Calu3 (cell line): ENCODE results near the gene SHISA9. TPM values are rescaled to one million over a fixed set of nuclear protein-coding genes. Genes with fewer than 3 reads are reported as not detected.

ENCODE experiments used
- BruUV-seq: library from RNA; stranded (reverse); fragments of 400-500 nt; replicated peaks from 2 replicates; lab custom pipeline; 2021; lab: Mats Ljungman, UMichigan
- CTCF ChIA-PET: fragments of 300-600 bp; sonication (Branson Sonifier 250); formaldehyde crosslinking; loops from one replicate; lab custom pipeline; 2022; ENCODE audit warnings: antibody characterized with exemption; lab: Charles Lee
- DNase-seq: peaks from one replicate; pipeline ENCODE4 v3.0.0; 2022
- H3K27ac Mint-ChIP-seq: one replicate; pipeline ENCODE4 v1.8.0; 2022; ENCODE audit warnings: mixed read lengths; ENCODE audit not compliant: unreplicated experiment
- H3K27me3 Mint-ChIP-seq: one replicate; pipeline ENCODE4 v1.8.0; 2022; ENCODE audit warnings: mixed read lengths; ENCODE audit not compliant: unreplicated experiment
- H3K36me3 Mint-ChIP-seq: one replicate; pipeline ENCODE4 v1.8.0; 2022; ENCODE audit warnings: mild to moderate bottlenecking, moderate library complexity, mixed read lengths; ENCODE audit not compliant: insufficient read depth, unreplicated experiment
- H3K4me1 Mint-ChIP-seq: one replicate; pipeline ENCODE4 v1.8.0; 2022; ENCODE audit warnings: mild to moderate bottlenecking, low read depth, mixed read lengths; ENCODE audit not compliant: unreplicated experiment
- H3K4me3 Mint-ChIP-seq: one replicate; pipeline ENCODE4 v1.8.0; 2022; ENCODE audit warnings: mild to moderate bottlenecking, low read depth, moderate library complexity, mixed read lengths; ENCODE audit not compliant: unreplicated experiment
- H3K9me3 Mint-ChIP-seq: one replicate; pipeline ENCODE4 v1.8.0; 2022; ENCODE audit warnings: low read depth, mixed read lengths; ENCODE audit not compliant: unreplicated experiment
- CTCF ChIP-seq: fragments of 200-600 bp; IDR thresholded peaks from one replicate; pipeline ENCODE4 v1.8.0; 2022; ENCODE audit warnings: antibody characterized with exemption; ENCODE audit not compliant: unreplicated experiment
- intact Hi-C: fragments of 100-400 bp; cut with micrococcal nuclease; formaldehyde crosslinking; loops from one replicate; pipeline ENCODE4 v1.10.0; 2022; ENCODE audit not compliant: unreplicated experiment
- total RNA-seq: library from RNA; stranded (reverse); gene quantifications from 2 replicates; pipeline ENCODE4 v1.2.3, GENCODE V29; 2022

SHISA9 gene
- total RNA-seq, 1 experiment from 2014 or later, result not detected

GRCh38 chr16:12866981-12867551, 34.3 kb upstream of the SHISA9 start:
- no peak overlapping the region for H3K27ac Mint-ChIP-seq
- peaks cover 48% of the 10 kb centered on the region for H3K27me3 Mint-ChIP-seq
- no TSS peak for BruUV-seq
- peaks cover 3% of the 10 kb centered on the region for H3K9me3 Mint-ChIP-seq
- H3K4me3 Mint-ChIP-seq, result no peak overlapping the region
- CTCF ChIA-PET, result interaction anchor here (0.6 kb wide), 1 partner anchor 20 kb away, joined by 4 read pairs; no protein-coding TSS in a partner anchor
- no peak for DNase-seq
- H3K36me3 Mint-ChIP-seq, result no peaks in the 10 kb centered on the region
- intact Hi-C loops, result no loop called here
- TF ChIP-seq CTCF, result no peak
- no peaks in the 10 kb centered on the region for H3K4me1 Mint-ChIP-seq

GRCh38 chr16:12868169-12868568, 33.2 kb upstream of the SHISA9 start:
- DNase-seq, result no peak
- TF ChIP-seq CTCF, result no peak
- Mint-ChIP-seq H3K36me3 (no peaks in the 10 kb centered on the region), H3K27ac (no peak overlapping the region), H3K27me3 (peaks cover 48% of the 10 kb centered on the region), H3K9me3 (peaks cover 3% of the 10 kb centered on the region), H3K4me1 (no peaks in the 10 kb centered on the region), H3K4me3 (no peak overlapping the region)
- CTCF ChIA-PET, result no interaction called here
- intact Hi-C loops, result no loop called here
- no TSS peak for BruUV-seq

GRCh38 chr16:12868788-12869187, 32.6 kb upstream of the SHISA9 start:
- BruUV-seq, result no TSS peak
- no peak overlapping the region for H3K27ac Mint-ChIP-seq
- H3K4me1 Mint-ChIP-seq, result no peaks in the 10 kb centered on the region
- H3K27me3 Mint-ChIP-seq, result peaks cover 48% of the 10 kb centered on the region
- no peak overlapping the region for H3K4me3 Mint-ChIP-seq
- H3K36me3 Mint-ChIP-seq, result no peaks in the 10 kb centered on the region
- intact Hi-C loops, result no loop called here
- no peak for TF ChIP-seq CTCF
- CTCF ChIA-PET, result no interaction called here
- no peak for DNase-seq
- H3K9me3 Mint-ChIP-seq, result peaks cover 3% of the 10 kb centered on the region

- no peak for DNase-seq
- CTCF ChIA-PET, result no interaction called here
These were observed 31.5 kb upstream of the SHISA9 start for GRCh38 chr16:12869698-12870427.

More at GRCh38 chr16:12869698-12870427, 31.5 kb upstream of the SHISA9 start:
- intact Hi-C loops, result no loop called here
- TF ChIP-seq CTCF, result no peak
- no peak overlapping the region for H3K27ac Mint-ChIP-seq
- H3K4me3 Mint-ChIP-seq, result no peak overlapping the region
- H3K4me1 Mint-ChIP-seq, result no peaks in the 10 kb centered on the region
- peaks cover 48% of the 10 kb centered on the region for H3K27me3 Mint-ChIP-seq
- H3K9me3 Mint-ChIP-seq, result peaks cover 3% of the 10 kb centered on the region
- no TSS peak for BruUV-seq
- no peaks in the 10 kb centered on the region for H3K36me3 Mint-ChIP-seq
